GM12801 (cell line): ENCODE results near the gene TUBA1A.

Experiments used
- TF ChIP-seq, protein P1 (sequence below): IDR thresholded peaks from one replicate; pipeline ENCODE4 v1.5.1; 2011; ENCODE audit warnings: control low read depth; ENCODE audit not compliant: insufficient read length; ENCODE audit errors: extremely low read depth

TUBA1A gene

DNA sequence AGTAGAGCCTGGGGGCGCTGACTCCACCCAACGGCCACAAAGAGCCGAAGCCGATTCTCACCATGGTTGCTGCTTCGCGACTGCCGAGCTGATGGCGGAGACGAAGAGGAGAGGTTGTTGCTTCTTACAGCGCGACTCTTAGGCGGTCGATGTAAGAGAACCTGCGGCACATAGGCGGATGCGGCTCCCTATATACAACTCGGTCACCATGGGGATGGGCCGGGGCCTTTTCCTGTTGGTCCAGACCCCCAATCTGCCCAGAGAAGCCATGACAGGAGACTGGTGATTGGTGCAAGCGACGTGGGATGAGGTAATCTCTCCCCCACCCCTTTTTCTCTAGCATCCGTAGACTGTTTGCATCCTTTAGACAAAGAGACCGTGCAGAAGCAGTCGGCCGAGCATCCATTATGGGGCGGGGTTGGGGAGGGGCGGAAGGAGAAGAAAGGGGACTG, at the start of gene TUBA1A:
Gene TUBA1A, minus strand, starts transcription at position 165 of the 452 bp plus-strand sequence. Its CDS starts 101 bp downstream, at position 64.
- TF ChIP-seq, protein P1, sequence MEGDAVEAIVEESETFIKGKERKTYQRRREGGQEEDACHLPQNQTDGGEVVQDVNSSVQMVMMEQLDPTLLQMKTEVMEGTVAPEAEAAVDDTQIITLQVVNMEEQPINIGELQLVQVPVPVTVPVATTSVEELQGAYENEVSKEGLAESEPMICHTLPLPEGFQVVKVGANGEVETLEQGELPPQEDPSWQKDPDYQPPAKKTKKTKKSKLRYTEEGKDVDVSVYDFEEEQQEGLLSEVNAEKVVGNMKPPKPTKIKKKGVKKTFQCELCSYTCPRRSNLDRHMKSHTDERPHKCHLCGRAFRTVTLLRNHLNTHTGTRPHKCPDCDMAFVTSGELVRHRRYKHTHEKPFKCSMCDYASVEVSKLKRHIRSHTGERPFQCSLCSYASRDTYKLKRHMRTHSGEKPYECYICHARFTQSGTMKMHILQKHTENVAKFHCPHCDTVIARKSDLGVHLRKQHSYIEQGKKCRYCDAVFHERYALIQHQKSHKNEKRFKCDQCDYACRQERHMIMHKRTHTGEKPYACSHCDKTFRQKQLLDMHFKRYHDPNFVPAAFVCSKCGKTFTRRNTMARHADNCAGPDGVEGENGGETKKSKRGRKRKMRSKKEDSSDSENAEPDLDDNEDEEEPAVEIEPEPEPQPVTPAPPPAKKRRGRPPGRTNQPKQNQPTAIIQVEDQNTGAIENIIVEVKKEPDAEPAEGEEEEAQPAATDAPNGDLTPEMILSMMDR, result no peak

- TF ChIP-seq, protein P1, result no peak
These were observed 47.5 kb upstream of the TUBA1A start for GRCh38 chr12:49236423-49236822.

GRCh38 chr12:49233842-49234526, 45.1 kb upstream of the TUBA1A start:
- TF ChIP-seq, protein P1, result no peak

DNA sequence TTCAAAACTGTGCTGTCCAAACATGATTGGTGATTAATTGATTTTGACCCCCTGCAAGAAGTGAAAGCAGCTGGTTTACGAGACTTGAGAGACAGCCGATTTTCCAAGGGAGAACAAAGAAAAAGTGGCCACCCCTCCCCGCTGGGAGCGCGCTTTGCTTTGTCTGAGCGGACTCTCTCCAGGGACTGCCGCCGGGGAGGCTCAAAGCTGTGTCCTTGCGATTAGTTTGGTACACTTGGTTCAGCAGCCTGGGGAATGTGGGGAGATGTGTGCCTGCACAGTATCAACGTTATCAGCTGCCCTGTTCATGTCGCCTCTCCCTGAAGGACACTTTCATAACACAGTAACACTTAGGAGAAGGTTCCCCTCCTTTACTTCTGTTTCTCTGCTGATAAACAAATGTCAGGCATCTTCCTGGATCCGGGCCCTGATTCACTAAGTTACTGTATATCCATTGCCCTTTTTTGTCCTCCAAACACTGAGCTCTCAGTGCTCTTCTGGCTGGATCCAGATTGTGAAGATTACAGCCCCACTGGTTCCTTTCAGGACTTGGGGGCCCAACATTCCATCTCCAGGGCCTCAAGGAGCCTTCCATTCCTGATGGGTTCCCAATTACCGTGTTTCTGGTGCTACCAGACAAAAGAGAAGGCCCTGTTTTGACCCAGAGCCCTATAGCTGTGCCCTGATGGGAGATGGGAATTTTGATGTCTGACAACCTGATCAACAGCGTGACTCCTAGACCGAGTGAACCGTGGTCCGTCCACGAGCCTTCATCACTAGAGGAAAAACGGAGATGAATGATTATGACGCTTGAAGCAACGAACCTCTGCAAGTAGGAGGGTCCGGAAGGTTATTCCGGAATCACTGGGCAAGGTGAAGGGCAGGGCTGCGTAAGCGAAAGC, 44.3 kb upstream of the TUBA1A start:
- TF ChIP-seq, protein P1, result no peak

DNA sequence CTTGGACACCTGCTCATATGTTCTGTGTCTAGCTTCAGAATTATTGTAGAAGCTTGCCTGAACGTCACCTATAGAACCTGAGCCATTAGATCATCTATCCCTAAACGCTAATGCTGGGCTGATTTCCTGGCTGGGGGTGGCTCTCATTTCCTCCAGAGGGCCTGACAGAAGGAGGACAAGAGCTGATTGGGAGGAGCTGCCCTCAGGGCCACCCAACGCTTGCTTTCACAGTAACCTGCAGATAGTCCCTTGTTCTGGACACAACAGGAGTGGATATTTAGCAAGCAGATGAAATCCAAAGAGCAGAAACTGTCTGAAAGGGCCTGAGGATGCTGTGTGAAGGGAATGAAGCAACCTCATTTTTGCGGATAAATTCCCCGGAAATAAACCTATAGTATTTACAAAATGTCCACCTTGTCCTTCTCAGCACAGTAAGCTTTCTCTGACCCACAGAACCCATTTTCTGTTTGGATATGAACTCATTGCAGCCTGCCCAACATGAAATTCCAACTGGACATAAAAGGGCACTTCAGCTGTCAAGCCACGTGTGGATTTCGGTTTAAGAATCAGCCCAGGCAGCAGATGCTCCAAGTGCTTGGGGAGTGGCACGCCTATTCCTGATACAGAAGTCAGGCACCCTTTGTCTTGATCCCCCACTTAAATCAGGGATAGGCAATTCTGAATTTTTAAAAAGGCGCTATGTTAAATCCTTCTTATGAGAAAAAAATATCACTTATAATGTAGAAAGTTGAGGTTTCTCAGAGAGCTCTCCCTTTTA, 43.2 kb upstream of the TUBA1A start:
- TF ChIP-seq, protein P1, result no peak

- TF ChIP-seq, protein P1, result no peak
These were observed 41.9 kb upstream of the TUBA1A start for GRCh38 chr12:49230805-49231194.

GRCh38 chr12:49230176-49230804, 41.4 kb upstream of the TUBA1A start:
- TF ChIP-seq, protein P1, result no peak
